NT2/D1 (cell line): ENCODE data around the gene AFF1.

Experiments used
- DNase-seq: peaks from one replicate; pipeline ENCODE4 v3.0.0-alpha.2; 2011; ENCODE audit warnings: low read depth, low spot score
- H3K27me3 ChIP-seq: 2 replicates; pipeline ENCODE4 v1.6.0; 2011; ENCODE audit warnings: mild to moderate bottlenecking; ENCODE audit not compliant: insufficient read length, insufficient read depth
- H3K36me3 ChIP-seq: 2 replicates; pipeline ENCODE4 v1.6.1; 2011; ENCODE audit warnings: mild to moderate bottlenecking, low read length, mixed read lengths; ENCODE audit not compliant: insufficient read depth, insufficient read length
- H3K4me1 ChIP-seq: 2 replicates; pipeline ENCODE4 v1.5.1; 2011; ENCODE audit not compliant: insufficient read depth, insufficient read length
- H3K4me3 ChIP-seq: 2 replicates; pipeline ENCODE4 v1.5.1; 2011; ENCODE audit warnings: low read depth; ENCODE audit not compliant: insufficient read length
- H3K9ac ChIP-seq: 2 replicates; pipeline ENCODE4 v1.6.0; 2011; ENCODE audit warnings: low read depth; ENCODE audit not compliant: insufficient read length
- H3K9me3 ChIP-seq: 2 replicates; pipeline ENCODE4 v1.5.1; 2011; ENCODE audit warnings: mild to moderate bottlenecking, low read length; ENCODE audit not compliant: insufficient read depth
- SUZ12 ChIP-seq: IDR thresholded peaks from 2 replicates; pipeline ENCODE4 v1.6.1; 2011; ENCODE audit not compliant: insufficient read length, insufficient read depth; ENCODE audit errors: extremely low read depth
- YY1 ChIP-seq: IDR thresholded peaks from 2 replicates; pipeline ENCODE4 v1.6.1; 2011; ENCODE audit not compliant: insufficient read length, insufficient read depth
- ZNF274 ChIP-seq: IDR thresholded peaks from 2 replicates; pipeline ENCODE4 v1.6.1; 2011; ENCODE audit warnings: mild to moderate bottlenecking, low read depth, low read length

AFF1 gene

GRCh38 chr4:87044511-87045233 lies 109.9 kb downstream of the AFF1 start:
- H3K4me1 ChIP-seq = no peaks in the 10 kb centered on the region
- no peak overlapping the region for H3K4me3 ChIP-seq
- no peak for DNase-seq
- H3K27me3 ChIP-seq = no peaks in the 10 kb centered on the region
- peaks cover 22% of the 10 kb centered on the region for H3K36me3 ChIP-seq
- TF ChIP-seq YY1 (no peak), SUZ12 (no peak), ZNF274 (no peak)
- no peaks in the 10 kb centered on the region for H3K9me3 ChIP-seq
- H3K9ac ChIP-seq = no peak overlapping the region

- Histone ChIP-seq H3K4me3 (no peak overlapping the region), H3K4me1 (no peaks in the 10 kb centered on the region), H3K27me3 (no peaks in the 10 kb centered on the region), H3K36me3 (peaks cover 26% of the 10 kb centered on the region), H3K9me3 (no peaks in the 10 kb centered on the region), H3K9ac (no peak overlapping the region)
- no peak for DNase-seq
- no peak for TF ChIP-seq SUZ12
These were observed 110.4 kb downstream of the AFF1 start for GRCh38 chr4:87045234-87045558.

- DNase-seq = no peak
- H3K27me3 ChIP-seq = no peaks in the 10 kb centered on the region
- H3K9ac ChIP-seq = no peak overlapping the region
- no peaks in the 10 kb centered on the region for H3K4me1 ChIP-seq
- no peak overlapping the region for H3K4me3 ChIP-seq
- no peaks in the 10 kb centered on the region for H3K9me3 ChIP-seq
- TF ChIP-seq ZNF274 (no peak), YY1 (no peak), SUZ12 (no peak)
- H3K36me3 ChIP-seq = peaks cover 30% of the 10 kb centered on the region
These were observed 110.8 kb downstream of the AFF1 start for GRCh38 chr4:87045659-87046058.

GRCh38 chr4:87046121-87046551 lies 111.3 kb downstream of the AFF1 start:
- H3K4me1 ChIP-seq = no peaks in the 10 kb centered on the region
- no peaks in the 10 kb centered on the region for H3K9me3 ChIP-seq
- peaks cover 35% of the 10 kb centered on the region for H3K36me3 ChIP-seq
- H3K9ac ChIP-seq = no peak overlapping the region
- H3K27me3 ChIP-seq = no peaks in the 10 kb centered on the region
- TF ChIP-seq ZNF274 (no peak), YY1 (no peak), SUZ12 (no peak)
- no peak for DNase-seq
- no peak overlapping the region for H3K4me3 ChIP-seq

DNA sequence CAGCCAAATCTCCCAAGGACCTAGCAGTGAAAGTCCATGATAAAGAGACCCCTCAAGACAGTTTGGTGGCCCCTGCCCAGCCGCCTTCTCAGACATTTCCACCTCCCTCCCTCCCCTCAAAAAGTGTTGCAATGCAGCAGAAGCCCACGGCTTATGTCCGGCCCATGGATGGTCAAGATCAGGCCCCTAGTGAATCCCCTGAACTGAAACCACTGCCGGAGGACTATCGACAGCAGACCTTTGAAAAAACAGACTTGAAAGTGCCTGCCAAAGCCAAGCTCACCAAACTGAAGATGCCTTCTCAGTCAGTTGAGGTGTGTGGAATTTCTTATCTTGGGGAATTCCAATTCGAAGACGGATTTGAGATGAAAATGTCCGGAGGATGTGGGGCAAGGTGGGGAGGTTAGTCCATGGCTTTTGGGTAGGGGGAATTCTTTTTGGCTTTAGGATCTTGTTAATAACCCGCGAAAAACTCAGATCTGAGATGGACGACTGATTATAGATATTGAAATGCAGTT lies 112.5 kb downstream of the AFF1 start:
- Histone ChIP-seq H3K27me3 (no peaks in the 10 kb centered on the region), H3K9ac (no peak overlapping the region), H3K36me3 (peaks cover 37% of the 10 kb centered on the region), H3K9me3 (no peaks in the 10 kb centered on the region), H3K4me1 (no peaks in the 10 kb centered on the region), H3K4me3 (no peak overlapping the region)
- no peak for DNase-seq
- no peak for TF ChIP-seq ZNF274
- TF ChIP-seq YY1 = no peak
- TF ChIP-seq SUZ12 = no peak

- H3K4me3 ChIP-seq = no peak overlapping the region
- peaks cover 2% of the 10 kb centered on the region for H3K4me1 ChIP-seq
- no peaks in the 10 kb centered on the region for H3K27me3 ChIP-seq
- peaks cover 43% of the 10 kb centered on the region for H3K36me3 ChIP-seq
- no peaks in the 10 kb centered on the region for H3K9me3 ChIP-seq
- DNase-seq = no peak
- TF ChIP-seq ZNF274 (no peak), SUZ12 (no peak), YY1 (no peak)
- no peak overlapping the region for H3K9ac ChIP-seq
These were observed 114.7 kb downstream of the AFF1 start for GRCh38 chr4:87049508-87049907.

GRCh38 chr4:87050596-87050995 lies 115.8 kb downstream of the AFF1 start:
- Histone ChIP-seq H3K36me3 (peaks cover 43% of the 10 kb centered on the region), H3K27me3 (no peaks in the 10 kb centered on the region), H3K4me1 (peaks cover 2% of the 10 kb centered on the region), H3K9ac (no peak overlapping the region), H3K9me3 (no peaks in the 10 kb centered on the region), H3K4me3 (no peak overlapping the region)
- no peak for DNase-seq
- TF ChIP-seq YY1 (no peak), ZNF274 (no peak), SUZ12 (no peak)
